ENCODE results near the gene INTS11.
"Not testable (repeated sequence)": the region's sequence is repeated elsewhere in the genome, so short reads cannot be mapped to it uniquely, and the experiment has no call there.

INTS11 gene

DNA sequence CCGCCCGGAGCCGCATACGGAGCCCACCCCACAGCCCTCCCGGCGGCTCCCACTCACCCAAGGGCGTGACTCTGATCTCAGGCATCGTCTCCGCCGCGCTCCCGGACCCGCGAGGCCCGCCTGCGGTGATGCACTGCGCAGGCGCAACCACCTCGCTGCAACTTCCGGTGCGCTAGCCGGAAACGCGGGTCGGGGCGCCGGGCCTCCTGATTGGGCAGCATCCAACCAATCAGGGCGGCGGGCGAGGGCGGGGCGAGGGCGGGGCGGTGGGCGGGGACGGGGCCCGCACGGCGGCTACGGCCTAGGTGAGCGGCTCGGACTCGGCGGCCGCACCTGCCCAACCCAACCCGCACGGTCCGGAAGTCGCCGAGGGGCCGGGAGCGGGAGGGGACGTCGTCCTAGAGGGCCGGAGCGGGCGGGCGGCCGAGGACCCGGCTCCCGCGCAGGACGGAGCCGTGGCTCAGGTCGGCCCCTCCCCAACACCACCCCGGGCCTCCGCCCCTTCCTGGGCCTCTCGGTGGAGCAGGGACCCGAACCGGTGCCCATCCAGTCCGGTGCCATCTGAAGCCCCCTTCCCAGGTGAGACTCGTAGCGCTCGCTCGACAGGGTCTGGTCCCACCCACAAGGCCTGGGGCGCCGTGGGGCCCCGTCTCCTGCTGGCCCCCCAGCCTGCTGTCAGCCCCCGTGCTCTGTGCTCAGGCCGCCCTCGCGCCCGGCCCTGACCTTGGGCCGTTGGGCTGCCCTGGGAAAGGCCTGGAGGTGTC lies at the start of gene INTS11, which contains the start of gene CPTP:
TSS of gene INTS11 (minus strand) at position 137 of the 764 bp plus-strand sequence. CDS start at position 85, 52 bp downstream.
TSS of gene CPTP (plus strand) at position 279 of the 764 bp plus-strand sequence. CDS start 2,109 bp downstream, outside the sequence.
- Mint-ChIP-seq H3K36me3 (ENCODE audit: low read depth) (peaks cover 10% of the 10 kb centered on the region), H3K4me1 (ENCODE audit: low read depth) (peaks cover 17% of the 10 kb centered on the region), H3K4me3 (peak within 1 kb of the TSS; percentile 90), H3K27ac (peak within 1 kb of the TSS; percentile 93), H3K27me3 (no peaks in the 10 kb centered on the region), H3K9me3 (peaks cover under 1% of the 10 kb centered on the region)

DNA sequence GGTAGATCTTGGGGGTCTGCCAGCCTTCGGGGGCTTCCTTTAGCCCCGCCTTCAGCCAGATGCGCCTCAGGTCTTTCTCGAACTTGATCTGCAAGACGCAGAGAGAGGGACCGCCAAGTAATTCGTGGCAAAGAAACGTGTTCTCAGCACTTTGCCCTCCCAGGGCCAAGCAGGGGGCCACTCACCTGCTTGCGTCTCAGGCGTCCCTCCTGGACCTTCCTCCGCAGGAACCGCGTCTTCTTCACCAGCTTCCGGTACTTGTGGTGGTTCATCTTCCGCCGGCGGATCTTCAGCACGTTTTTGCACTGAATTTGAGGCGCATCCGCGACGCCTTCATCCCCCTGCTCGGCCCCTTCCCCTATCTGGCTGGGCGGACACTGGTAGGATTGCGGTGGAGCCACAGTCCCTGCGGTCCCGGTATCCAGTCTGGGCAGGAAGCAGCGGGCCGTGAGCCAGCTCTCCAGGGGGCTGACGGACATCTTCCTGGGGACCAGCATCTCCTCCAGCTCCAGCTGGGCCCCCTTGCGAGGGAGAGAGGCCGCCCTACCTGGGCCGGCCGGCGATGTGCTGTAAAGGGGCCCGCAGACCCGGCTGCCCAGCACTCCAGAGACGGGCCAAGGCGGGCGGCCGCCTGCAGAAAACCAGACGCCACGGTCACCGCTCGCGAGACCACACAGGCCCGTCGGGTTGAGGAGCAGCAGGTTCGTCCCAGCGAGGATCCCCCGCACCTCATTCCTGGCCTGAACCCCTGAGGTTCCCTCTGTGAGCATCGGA lies 49.5 kb upstream of the INTS11 start:
- Mint-ChIP-seq H3K4me3 (peak overlapping the region; percentile 89), H3K27ac (peak overlapping the region; percentile 78), H3K4me1 (ENCODE audit: low read depth) (peaks cover 39% of the 10 kb centered on the region), H3K27me3 (no peaks in the 10 kb centered on the region), H3K36me3 (ENCODE audit: low read depth) (peaks cover 13% of the 10 kb centered on the region), H3K9me3 (no peaks in the 10 kb centered on the region)

DNA sequence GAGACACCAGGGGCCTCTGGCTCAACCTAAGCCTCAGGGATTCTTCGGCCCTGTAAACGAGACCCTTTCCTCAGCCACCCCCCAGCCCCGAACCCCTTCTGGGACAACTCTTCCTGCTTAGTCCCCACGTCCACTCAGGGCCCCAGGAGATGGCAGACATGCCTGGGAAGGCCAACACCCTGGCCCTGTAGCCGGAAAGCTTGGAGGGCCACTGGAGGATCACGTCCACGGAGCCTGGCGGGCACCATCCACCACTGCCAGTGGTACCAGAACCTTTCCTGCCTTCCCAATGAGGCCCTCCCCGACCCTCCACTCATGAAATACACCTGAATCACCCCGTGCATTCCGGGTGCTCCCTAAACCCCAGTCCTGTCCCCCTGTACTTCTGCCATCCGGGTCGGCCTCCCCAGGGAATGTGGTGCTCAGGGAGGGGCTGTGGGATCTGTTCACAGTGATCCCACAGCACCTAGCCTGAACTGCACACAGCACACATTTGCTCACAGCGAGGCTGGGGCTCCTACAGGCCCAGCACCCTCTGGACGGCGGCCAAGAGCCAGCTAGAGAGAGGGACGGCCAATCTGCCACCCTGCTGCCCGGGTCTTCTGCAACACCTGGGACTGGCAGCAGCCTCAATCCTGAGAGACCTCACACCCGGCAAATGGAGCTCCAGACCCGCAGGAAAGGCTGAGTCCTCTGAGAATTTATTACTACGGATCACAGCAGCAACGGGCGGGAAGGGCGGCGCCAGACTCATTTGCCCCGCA lies 48.8 kb upstream of the INTS11 start:
- peaks cover 39% of the 10 kb centered on the region for H3K4me1 Mint-ChIP-seq (ENCODE audit: low read depth)
- H3K27me3 Mint-ChIP-seq, result no peaks in the 10 kb centered on the region
- H3K36me3 Mint-ChIP-seq (ENCODE audit: low read depth), result peaks cover 13% of the 10 kb centered on the region
- H3K9me3 Mint-ChIP-seq, result no peaks in the 10 kb centered on the region
- H3K4me3 Mint-ChIP-seq, result peak overlapping the region; percentile 89
- peak overlapping the region; percentile 55 for H3K27ac Mint-ChIP-seq

DNA sequence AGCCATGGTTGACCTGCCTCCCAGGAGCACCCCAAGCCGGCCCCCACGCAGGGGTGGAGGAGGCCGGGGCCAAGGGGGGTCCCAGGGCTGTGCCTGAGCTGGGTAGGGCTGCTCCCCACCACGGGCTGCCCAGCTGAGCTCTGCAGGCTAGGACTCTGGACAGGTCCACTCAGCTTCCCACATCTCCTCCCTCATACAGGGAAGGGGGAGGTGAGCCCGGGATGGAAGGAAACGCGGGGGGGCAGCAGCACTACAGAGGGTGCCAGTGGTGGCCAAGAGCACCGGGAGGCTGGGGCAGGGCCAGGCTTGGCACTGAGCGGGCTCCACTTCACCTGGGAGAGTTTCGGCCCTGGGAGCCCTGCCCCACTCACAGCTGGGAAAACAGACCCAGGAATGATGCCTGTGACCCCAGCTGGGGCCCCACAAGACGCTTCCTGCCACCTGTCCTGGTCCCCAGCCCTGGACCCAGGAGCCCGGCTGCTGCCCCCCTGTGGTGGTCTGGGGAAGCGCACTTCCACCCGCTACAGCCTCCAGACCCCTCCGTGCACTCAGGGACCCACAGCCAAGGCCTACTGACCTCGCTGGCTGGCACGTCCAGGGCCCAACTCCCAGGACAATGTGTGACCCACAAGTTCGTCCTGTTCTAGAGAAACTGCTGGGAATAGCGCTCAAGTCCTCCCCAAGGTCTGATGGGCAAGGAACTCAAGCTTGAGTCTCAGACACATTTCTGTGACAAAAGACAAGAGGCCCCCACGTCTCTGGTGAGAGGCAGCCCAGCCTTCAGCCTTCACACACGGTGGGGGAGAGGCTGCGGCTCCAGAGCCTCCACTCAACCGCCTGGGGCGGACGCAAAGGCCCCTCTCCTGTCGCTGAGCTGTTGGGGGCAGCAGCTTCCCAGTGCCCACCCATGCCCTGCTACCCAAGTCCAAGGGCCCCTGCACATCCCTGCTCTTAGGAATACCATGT lies 47.6 kb upstream of the INTS11 start:
- H3K27me3 Mint-ChIP-seq, result no peaks in the 10 kb centered on the region
- H3K27ac Mint-ChIP-seq, result no peak overlapping the region
- peaks cover 39% of the 10 kb centered on the region for H3K4me1 Mint-ChIP-seq (ENCODE audit: low read depth)
- no peak overlapping the region for H3K4me3 Mint-ChIP-seq
- H3K9me3 Mint-ChIP-seq, result no peaks in the 10 kb centered on the region
- peaks cover 13% of the 10 kb centered on the region for H3K36me3 Mint-ChIP-seq (ENCODE audit: low read depth)

DNA sequence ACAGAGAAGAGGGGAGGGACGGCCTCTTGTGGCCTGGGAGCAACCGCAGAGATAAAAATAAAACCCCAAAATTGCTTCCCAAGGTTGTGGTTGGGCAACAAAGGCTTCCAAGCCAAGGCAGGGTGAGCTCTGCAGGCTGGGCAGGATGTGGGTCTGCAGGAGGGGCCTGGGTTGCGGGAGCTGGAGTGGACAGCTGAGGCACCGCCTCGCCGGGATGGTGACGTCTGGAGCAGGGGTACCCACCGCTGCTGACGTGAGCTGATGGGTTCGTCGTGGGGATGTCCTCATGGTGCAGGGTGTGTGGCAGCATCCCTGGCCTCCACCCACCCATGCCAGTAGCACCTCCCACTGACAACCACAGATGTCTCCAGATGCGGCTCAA lies 46.9 kb upstream of the INTS11 start:
- peaks cover 36% of the 10 kb centered on the region for H3K4me1 Mint-ChIP-seq (ENCODE audit: low read depth)
- H3K4me3 Mint-ChIP-seq, result peak overlapping the region; percentile 26
- no peak overlapping the region for H3K27ac Mint-ChIP-seq
- peaks cover 10% of the 10 kb centered on the region for H3K36me3 Mint-ChIP-seq (ENCODE audit: low read depth)
- no peaks in the 10 kb centered on the region for H3K27me3 Mint-ChIP-seq
- H3K9me3 Mint-ChIP-seq, result no peaks in the 10 kb centered on the region

DNA sequence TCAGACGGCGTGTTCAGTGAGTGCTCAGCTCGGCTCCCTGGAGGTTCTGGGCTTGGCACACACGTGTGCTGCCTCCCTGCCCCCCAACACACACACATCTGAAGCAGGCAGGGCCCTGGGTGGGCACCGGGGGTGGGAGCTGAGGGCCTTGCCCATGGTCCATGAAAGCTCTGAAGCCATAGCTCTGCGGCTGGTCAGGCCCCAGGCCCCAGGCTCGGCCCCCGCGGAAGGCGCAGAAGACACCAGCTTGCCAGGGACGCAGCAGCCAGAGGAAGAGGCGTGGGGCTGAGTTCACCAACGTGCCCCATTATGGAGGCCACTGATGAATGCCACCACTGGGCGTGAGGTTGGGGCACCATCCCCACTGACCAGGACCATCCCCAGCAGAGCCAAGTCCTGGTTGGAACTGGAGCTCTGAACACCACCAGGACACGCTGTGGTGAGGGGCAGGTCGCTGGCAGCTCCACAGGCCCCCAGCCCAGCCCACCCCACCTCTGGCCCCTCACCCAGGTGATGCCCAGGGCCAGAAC lies 46.4 kb upstream of the INTS11 start:
- no peak overlapping the region for H3K27ac Mint-ChIP-seq
- peak overlapping the region; percentile 26 for H3K4me3 Mint-ChIP-seq
- no peaks in the 10 kb centered on the region for H3K27me3 Mint-ChIP-seq
- H3K4me1 Mint-ChIP-seq (ENCODE audit: low read depth), result peaks cover 36% of the 10 kb centered on the region
- peaks cover 10% of the 10 kb centered on the region for H3K36me3 Mint-ChIP-seq (ENCODE audit: low read depth)
- no peaks in the 10 kb centered on the region for H3K9me3 Mint-ChIP-seq

DNA sequence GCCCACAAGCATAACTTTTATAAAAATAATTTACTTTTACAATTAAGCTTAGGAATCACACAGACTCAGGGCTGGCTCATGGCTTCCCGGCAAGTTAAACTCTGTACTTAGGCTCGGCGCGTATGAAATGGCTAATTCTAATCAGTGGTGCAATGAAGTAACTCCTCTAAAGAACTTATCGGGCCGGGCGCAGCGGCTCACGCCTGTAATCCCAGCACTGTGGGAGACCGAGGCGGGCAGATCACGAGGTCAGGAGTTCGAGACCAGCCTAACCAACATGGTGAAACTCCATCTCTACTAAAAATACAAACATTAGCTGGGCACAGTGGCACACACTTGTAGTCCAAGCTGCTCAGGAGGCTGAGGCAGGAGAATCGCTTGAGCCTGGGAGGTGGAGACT lies 45.6 kb upstream of the INTS11 start:
- H3K4me1 Mint-ChIP-seq (ENCODE audit: low read depth), result peaks cover 36% of the 10 kb centered on the region
- not testable (repeated sequence) for H3K27ac Mint-ChIP-seq

DNA sequence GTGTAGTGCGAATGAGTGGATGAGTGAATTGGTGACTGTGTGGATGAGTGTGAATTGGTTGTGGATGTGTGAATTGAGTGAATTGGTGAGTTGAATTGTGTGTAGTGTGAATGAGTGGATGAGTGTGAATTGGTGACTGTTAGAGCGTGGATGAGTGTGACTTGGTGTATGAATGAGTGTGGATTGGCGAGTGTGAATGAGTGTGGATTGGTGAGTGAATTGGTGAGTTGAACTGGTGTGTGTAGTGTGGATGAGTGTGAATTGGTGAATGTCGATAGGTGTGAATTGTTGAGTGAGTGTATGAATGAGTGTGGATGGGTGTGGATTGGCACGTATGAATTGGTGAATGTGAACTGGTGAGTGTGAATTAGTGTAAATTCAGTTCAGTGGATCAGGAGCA lies 42.9 kb upstream of the INTS11 start:
- Mint-ChIP-seq H3K4me1 (ENCODE audit: low read depth) (peaks cover 20% of the 10 kb centered on the region), H3K9me3 (no peaks in the 10 kb centered on the region), H3K4me3 (no peak overlapping the region), H3K27me3 (no peaks in the 10 kb centered on the region), H3K27ac (no peak overlapping the region), H3K36me3 (ENCODE audit: low read depth) (no peaks in the 10 kb centered on the region)

More for the DNA sequence above, 45.6 kb upstream of the INTS11 start:
- H3K27me3 Mint-ChIP-seq; H3K9me3 Mint-ChIP-seq; H3K4me3 Mint-ChIP-seq; H3K36me3 Mint-ChIP-seq (ENCODE audit: low read depth): not testable (repeated sequence)

DNA sequence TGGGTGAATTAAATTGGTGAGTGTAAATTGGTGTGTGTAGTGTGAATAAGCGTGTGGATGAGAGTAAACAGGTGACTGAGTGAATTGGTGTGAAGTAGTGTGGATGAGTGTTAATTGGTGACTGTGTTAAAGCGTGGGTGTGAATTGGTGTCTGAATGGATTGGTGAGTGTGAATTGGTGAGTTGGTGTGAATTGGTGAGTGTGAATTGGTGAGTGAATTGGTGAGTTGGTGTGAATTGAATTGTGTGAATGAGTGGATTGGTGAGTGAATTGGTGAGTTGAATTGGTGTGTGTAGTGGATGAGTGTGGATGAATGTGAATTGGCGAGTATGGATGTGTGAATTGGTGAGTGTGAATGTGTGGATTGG lies 42.2 kb upstream of the INTS11 start:
- no peaks in the 10 kb centered on the region for H3K36me3 Mint-ChIP-seq (ENCODE audit: low read depth)
- H3K9me3 Mint-ChIP-seq, result no peaks in the 10 kb centered on the region
- H3K27ac Mint-ChIP-seq, result no peak overlapping the region
- peaks cover 14% of the 10 kb centered on the region for H3K4me1 Mint-ChIP-seq (ENCODE audit: low read depth)
- no peak overlapping the region for H3K4me3 Mint-ChIP-seq
- no peaks in the 10 kb centered on the region for H3K27me3 Mint-ChIP-seq

DNA sequence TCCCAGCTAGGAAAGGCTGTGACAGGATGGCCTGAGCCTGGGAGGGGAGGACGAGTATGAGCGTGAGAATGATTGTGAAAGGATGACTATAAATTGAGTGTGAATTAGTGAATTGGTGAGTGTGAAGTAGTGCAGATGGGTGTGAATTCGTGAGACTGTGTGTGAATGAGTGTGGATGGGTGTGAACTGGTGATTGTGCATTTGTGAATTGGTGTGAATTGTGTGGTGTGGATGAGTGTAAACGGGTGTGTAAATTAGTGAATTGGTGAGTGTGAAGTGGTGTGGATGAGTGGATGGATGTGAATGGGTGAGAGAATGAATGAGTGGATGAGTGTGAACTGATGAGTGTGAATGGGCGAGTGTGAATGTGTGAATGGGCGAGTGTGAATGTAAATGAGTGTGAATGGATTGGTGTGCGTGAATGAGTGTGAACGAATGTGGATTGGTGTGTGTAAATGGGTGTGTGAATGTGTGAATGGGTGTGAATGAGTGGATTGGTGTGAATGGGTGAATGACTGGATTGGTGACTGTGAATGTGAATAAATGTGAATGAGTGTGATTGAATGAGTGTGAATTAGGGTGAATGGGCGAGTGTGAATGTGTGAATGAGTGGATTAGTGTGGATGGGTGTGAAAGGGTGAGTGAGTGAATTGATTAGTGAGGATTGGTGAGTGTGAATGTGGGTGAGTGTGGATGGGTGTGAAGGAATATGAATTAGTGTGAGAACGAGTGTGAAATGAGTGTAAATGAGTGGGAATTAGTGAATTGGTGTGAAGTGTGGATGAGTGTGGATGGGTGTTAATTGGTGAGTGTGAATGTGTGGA lies 41.6 kb upstream of the INTS11 start:
- H3K27me3 Mint-ChIP-seq, result peaks cover under 1% of the 10 kb centered on the region
- H3K4me1 Mint-ChIP-seq (ENCODE audit: low read depth), result peaks cover 8% of the 10 kb centered on the region
- H3K27ac Mint-ChIP-seq, result no peak overlapping the region
- H3K4me3 Mint-ChIP-seq, result no peak overlapping the region
- no peaks in the 10 kb centered on the region for H3K36me3 Mint-ChIP-seq (ENCODE audit: low read depth)
- H3K9me3 Mint-ChIP-seq, result no peaks in the 10 kb centered on the region

DNA sequence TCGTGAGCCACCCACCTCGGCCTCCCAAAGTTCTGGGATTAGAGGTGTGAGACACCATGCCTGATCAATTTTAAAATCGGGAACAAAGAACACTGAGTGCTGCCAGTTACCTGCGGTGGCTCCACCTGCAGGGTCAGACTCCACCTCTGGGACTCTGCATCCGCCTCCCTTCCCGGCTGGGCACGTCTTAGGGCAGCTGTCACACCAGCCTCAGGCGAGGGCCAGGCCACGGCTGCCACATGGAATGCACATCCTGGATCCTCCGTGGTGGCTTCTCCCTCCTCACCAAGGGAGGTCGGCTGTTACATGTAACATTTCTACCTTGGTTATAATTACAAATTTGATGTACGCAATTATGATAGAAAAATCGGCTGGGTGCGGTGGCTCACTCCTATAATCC lies 39.8 kb upstream of the INTS11 start:
- Mint-ChIP-seq H3K27ac (no peak overlapping the region), H3K9me3 (no peaks in the 10 kb centered on the region), H3K36me3 (ENCODE audit: low read depth) (no peaks in the 10 kb centered on the region), H3K4me3 (no peak overlapping the region), H3K4me1 (ENCODE audit: low read depth) (peaks cover 2% of the 10 kb centered on the region), H3K27me3 (peaks cover 4% of the 10 kb centered on the region)

DNA sequence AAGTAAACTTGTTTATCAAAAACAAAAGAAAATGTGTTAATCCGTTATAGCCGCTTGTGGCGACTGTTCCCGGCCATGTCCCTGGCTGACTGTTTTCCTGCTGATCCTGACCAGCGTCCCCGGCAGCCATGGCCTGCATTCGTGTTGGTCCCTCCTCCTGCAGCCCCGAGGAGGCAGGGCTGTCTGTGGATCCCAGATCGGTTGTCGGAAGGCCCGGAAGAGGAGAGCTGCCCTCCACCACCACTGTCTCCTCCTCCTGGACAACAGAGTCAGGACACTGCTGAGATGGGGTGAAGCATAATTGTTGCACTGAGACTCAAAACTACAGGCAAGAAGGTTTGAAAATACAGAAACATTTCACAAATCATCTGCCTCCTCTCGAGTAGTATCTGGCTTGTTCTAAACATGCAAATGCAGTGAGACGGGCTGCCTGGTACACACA lies 37.5 kb upstream of the INTS11 start:
- no peaks in the 10 kb centered on the region for H3K9me3 Mint-ChIP-seq
- no peak overlapping the region for H3K27ac Mint-ChIP-seq
- H3K4me3 Mint-ChIP-seq, result no peak overlapping the region
- no peaks in the 10 kb centered on the region for H3K36me3 Mint-ChIP-seq (ENCODE audit: low read depth)
- H3K27me3 Mint-ChIP-seq, result peaks cover 4% of the 10 kb centered on the region
- peaks cover 14% of the 10 kb centered on the region for H3K4me1 Mint-ChIP-seq (ENCODE audit: low read depth)
